ENCODE results near the gene GPER1.

Gene GPER1

DNA sequence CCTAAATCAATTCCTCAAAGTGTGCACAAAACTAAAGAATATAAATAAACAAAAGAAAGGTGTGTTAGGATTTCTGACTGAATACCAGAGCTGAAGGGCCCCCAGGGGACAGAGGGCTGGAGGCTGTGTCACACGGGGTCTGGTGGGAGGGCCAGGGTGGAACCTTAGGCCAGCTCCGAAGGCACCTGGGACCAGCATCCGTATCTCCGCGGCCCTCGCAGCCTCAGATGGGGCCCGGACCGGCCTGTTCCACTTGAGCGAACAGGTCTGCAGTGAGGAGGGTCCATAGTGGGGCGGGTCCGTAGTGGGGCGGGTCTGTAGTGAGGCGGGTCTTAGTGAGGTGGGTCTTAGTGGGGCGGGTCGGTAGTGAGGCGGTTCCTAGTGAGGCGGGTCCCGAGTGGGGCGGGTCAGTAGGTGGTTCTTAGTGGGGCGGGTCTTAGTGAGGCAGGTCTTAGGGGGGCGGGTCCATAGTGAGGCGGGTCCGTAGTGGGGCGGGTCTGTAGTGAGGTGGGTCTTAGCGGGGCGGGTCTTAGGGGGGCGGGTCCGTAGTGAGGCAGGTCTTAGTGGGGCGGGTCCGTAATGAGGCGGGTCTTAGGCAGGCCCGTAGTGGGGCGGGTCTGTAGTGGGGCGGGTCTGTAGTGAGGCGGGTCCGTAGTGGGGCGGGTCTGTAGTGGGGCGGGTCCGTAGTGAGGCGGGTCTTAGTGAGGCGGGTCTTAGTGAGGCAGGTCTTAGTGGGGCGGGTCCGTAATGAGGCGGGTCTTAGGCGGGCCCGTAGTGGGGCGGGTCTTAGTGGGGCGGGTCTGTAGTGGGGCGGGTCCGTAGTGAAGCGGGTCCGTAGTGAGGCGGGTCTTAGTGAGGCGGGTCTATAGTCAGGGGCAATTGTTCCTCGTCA is 28.5 kb upstream of the GPER1 start:
- H3K27ac Mint-ChIP-seq: peak overlapping the region; percentile 54
- H3K4me1 Mint-ChIP-seq: peaks cover 67% of the 10 kb centered on the region
- ATAC-seq: peak; percentile 57
- peaks cover 2% of the 10 kb centered on the region for H3K9me3 Mint-ChIP-seq
- H3K36me3 Mint-ChIP-seq: peaks cover 41% of the 10 kb centered on the region
- peaks cover 69% of the 10 kb centered on the region for H3K27me3 Mint-ChIP-seq
- H3K4me3 Mint-ChIP-seq: peak overlapping the region; percentile 36

DNA sequence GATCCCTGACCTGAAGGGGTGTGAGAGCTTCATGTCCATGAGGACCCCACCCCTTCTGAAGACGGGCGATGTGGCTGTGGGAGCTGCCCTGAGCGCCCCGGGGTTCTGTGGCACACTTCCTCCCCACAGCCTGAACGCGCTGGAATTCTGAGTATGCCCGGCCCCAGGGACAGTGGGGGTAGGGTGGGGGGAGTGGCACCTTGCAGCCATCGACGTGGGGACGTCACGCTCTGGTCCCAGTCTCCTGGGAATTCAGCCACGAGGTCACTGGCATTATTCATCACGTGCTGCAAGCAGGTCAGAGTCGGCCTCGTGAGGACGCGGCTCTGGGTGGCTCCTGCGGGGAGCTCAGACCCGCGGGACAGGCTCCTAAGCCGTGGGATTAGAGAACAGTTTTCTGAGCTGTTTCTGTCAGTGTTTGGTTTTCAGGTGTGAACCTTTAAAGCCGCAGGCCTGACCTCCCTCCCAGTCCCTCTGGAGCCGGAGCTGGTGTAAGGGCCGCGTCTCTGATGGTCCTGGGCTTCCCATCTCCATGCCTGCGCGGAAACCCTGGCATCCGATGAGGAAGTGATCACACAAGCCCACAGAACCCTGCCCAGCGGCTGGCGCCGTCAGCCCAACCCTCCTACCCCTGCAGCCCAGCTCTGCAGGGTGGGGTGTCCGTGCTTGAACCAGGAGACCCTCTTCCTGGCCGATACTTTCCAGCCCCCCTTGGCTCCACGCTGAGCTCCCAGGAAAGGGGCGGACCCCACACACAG is 27.4 kb upstream of the GPER1 start:
- Mint-ChIP-seq H3K27me3 (peaks cover 58% of the 10 kb centered on the region), H3K4me1 (peaks cover 65% of the 10 kb centered on the region), H3K4me3 (peak overlapping the region; percentile 38), H3K36me3 (peaks cover 41% of the 10 kb centered on the region), H3K9me3 (peaks cover 2% of the 10 kb centered on the region), H3K27ac (peak overlapping the region; percentile 97)
- ATAC-seq: no peak

DNA sequence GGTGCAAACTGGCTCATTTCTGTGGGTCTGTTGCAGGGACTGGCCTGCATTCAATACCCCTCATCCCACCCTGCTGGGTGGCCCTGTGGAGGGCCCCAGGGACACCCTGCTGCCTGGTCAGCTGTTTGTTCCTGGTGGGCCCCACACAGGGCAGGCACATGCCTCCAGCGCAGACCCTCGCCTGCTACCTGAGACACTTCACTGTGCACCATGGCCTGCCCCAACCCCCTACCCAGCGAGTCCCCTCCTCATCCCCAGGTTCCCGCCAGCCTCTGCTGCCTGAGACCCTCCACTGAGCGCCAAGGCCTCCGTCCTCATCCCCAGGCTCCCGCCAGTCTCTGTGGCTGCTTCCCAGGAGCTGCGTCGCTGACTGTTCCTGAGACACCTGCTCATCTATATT is 26.7 kb upstream of the GPER1 start:
- peaks cover 66% of the 10 kb centered on the region for H3K4me1 Mint-ChIP-seq
- H3K9me3 Mint-ChIP-seq: peaks cover 2% of the 10 kb centered on the region
- ATAC-seq: no peak
- H3K27me3 Mint-ChIP-seq: peaks cover 55% of the 10 kb centered on the region
- H3K4me3 Mint-ChIP-seq: peak overlapping the region; percentile 34
- peak overlapping the region; percentile 97 for H3K27ac Mint-ChIP-seq
- H3K36me3 Mint-ChIP-seq: peaks cover 41% of the 10 kb centered on the region

DNA sequence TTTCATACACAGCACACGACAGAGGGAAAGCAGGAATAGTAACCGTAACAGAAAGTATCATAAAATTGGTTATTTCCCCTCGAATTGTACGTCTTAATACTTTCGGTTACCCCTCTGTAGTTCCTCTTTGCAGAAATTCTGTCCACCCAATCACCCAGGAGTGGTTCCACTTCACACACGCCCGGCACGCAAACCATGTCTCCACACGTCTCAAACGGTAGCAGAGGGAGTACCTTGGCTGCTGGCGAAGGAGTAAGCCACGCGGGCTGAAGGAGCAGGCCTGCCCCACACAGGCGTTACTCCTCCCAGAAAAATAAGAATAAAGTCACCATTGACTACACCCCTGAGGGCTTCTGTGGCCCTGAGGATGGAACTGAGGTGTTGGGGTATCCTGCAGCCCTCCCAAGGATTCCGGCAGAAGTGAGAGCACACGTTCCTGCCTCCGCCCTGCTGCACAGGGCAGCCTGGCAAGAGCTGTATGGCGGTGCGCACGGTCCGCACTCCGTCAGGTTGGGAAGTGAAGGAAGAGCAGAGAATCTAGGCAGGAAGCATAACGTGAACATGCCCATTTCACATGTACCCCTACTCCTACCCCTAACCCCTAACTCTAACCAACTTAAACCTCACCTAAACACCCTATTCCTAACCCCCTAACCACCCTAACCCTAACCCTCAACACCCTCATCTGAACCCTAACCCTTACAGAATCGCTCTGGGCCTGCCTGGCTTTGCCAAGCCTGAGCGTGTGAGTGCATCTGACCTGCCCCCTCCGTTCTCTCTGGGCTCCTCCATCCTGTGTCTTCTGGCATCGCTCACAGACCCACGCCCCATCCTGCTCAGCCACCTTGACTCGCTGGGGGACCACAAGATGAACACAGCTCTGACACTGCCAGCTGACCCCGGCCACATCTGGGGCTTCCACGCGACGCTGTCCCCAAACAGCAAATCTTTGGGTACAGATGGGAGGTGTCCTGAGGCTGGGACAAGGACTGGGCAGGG is 25.3 kb upstream of the GPER1 start:
- peaks cover 66% of the 10 kb centered on the region for H3K4me1 Mint-ChIP-seq
- H3K9me3 Mint-ChIP-seq: peaks cover 2% of the 10 kb centered on the region
- peak; percentile 85 for ATAC-seq
- peaks cover 42% of the 10 kb centered on the region for H3K36me3 Mint-ChIP-seq
- H3K4me3 Mint-ChIP-seq: peak overlapping the region; percentile 69
- H3K27ac Mint-ChIP-seq: peak overlapping the region; percentile 97
- H3K27me3 Mint-ChIP-seq: peaks cover 52% of the 10 kb centered on the region

- Mint-ChIP-seq H3K4me1 (peaks cover 66% of the 10 kb centered on the region), H3K9me3 (peaks cover 2% of the 10 kb centered on the region), H3K27ac (peak overlapping the region; percentile 97), H3K27me3 (peaks cover 44% of the 10 kb centered on the region), H3K4me3 (no peak overlapping the region), H3K36me3 (peaks cover 34% of the 10 kb centered on the region)
- ATAC-seq: no peak
These were observed 24.6 kb upstream of the GPER1 start for GRCh38 chr7:1063361-1063760.

- peaks cover 2% of the 10 kb centered on the region for H3K9me3 Mint-ChIP-seq
- no peak overlapping the region for H3K4me3 Mint-ChIP-seq
- ATAC-seq: no peak
- peaks cover 32% of the 10 kb centered on the region for H3K27me3 Mint-ChIP-seq
- peaks cover 55% of the 10 kb centered on the region for H3K4me1 Mint-ChIP-seq
- peaks cover 28% of the 10 kb centered on the region for H3K36me3 Mint-ChIP-seq
- H3K27ac Mint-ChIP-seq: no peak overlapping the region
These were observed 23.3 kb upstream of the GPER1 start for GRCh38 chr7:1064581-1064980.

DNA sequence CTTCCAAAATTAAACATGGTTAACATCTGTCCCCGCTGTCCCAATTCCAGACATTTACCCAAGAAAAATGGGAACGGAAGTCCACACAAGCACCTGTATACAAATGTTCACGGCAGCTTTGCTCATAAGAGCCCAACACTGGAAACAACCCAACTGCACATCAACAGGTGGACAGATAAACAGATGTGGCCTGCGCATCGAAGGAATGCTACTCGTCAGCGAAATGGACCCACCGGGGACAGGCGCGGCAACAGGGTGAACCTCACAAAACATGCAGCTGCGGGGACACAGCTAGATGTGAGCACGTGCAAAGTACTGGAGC is 22.7 kb upstream of the GPER1 start:
- Mint-ChIP-seq H3K4me3 (peak overlapping the region; percentile 66), H3K36me3 (peaks cover 28% of the 10 kb centered on the region), H3K4me1 (peaks cover 48% of the 10 kb centered on the region), H3K27me3 (peaks cover 25% of the 10 kb centered on the region), H3K27ac (peak overlapping the region; percentile 70), H3K9me3 (peaks cover 2% of the 10 kb centered on the region)
- no peak for ATAC-seq

- peaks cover 25% of the 10 kb centered on the region for H3K27me3 Mint-ChIP-seq
- H3K36me3 Mint-ChIP-seq: peaks cover 28% of the 10 kb centered on the region
- H3K27ac Mint-ChIP-seq: peak overlapping the region; percentile 70
- peak overlapping the region; percentile 66 for H3K4me3 Mint-ChIP-seq
- peaks cover 2% of the 10 kb centered on the region for H3K9me3 Mint-ChIP-seq
- ATAC-seq: peak; percentile 89
- peaks cover 43% of the 10 kb centered on the region for H3K4me1 Mint-ChIP-seq
These were observed 22.2 kb upstream of the GPER1 start for GRCh38 chr7:1065585-1066241.

GRCh38 chr7:1066242-1066588 is 21.7 kb upstream of the GPER1 start:
- Mint-ChIP-seq H3K4me1 (peaks cover 38% of the 10 kb centered on the region), H3K27me3 (peaks cover 22% of the 10 kb centered on the region), H3K27ac (no peak overlapping the region), H3K9me3 (peaks cover 2% of the 10 kb centered on the region), H3K4me3 (no peak overlapping the region), H3K36me3 (peaks cover 27% of the 10 kb centered on the region)
- ATAC-seq: no peak

DNA sequence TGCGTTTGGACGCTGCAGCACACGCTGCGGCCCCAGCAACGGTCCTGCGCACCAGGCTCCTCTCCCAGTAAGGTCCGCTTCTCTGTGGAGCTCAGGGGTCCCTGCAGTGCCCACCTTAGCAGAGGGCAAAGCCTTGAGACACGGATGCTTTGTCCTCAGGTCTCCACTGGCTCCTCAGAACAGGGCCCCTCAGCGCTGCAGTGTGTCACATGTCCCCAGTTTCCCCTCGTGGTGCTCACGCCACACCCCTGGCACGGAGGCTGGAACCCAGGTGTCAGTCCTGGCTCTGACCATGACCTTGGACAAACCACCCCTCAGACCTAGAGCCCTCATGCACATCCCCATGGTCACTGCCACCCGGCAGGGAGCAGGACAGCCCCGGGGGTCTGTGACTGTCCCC is 19.9 kb upstream of the GPER1 start:
- H3K36me3 Mint-ChIP-seq: peaks cover 12% of the 10 kb centered on the region
- no peak overlapping the region for H3K27ac Mint-ChIP-seq
- H3K4me1 Mint-ChIP-seq: peaks cover 20% of the 10 kb centered on the region
- H3K27me3 Mint-ChIP-seq: peaks cover 12% of the 10 kb centered on the region
- ATAC-seq: no peak
- no peak overlapping the region for H3K4me3 Mint-ChIP-seq
- H3K9me3 Mint-ChIP-seq: no peaks in the 10 kb centered on the region

- no peak overlapping the region for H3K27ac Mint-ChIP-seq
- no peak overlapping the region for H3K4me3 Mint-ChIP-seq
- H3K4me1 Mint-ChIP-seq: peaks cover 18% of the 10 kb centered on the region
- peaks cover 7% of the 10 kb centered on the region for H3K27me3 Mint-ChIP-seq
- no peak for ATAC-seq
- H3K36me3 Mint-ChIP-seq: peaks cover 6% of the 10 kb centered on the region
- H3K9me3 Mint-ChIP-seq: no peaks in the 10 kb centered on the region
These were observed 19.3 kb upstream of the GPER1 start for GRCh38 chr7:1068619-1069018.

DNA sequence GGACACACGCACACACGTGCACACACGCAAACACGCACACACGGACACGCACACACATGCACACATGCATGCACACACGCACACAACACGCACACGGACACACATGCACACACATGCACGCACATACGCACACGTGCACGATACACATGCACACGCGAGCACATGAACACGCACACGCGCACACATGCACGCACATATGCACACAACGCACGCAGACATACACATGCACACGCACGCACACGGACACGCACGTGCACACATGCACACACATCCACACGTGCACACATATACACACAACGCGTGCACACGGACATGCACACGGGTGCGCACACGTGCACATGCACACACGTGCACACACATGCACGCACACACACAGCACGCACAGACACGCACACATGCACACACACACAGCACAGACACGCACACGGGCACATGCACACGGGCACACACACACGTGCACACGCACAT is 17.3 kb upstream of the GPER1 start:
- Mint-ChIP-seq H3K9me3 (no peaks in the 10 kb centered on the region), H3K36me3 (peaks cover 5% of the 10 kb centered on the region), H3K4me3 (no peak overlapping the region), H3K4me1 (peaks cover 16% of the 10 kb centered on the region), H3K27me3 (peaks cover 7% of the 10 kb centered on the region), H3K27ac (no peak overlapping the region)
- no peak for ATAC-seq

- Mint-ChIP-seq H3K36me3 (peaks cover 4% of the 10 kb centered on the region), H3K27me3 (peaks cover 7% of the 10 kb centered on the region), H3K4me1 (peaks cover 15% of the 10 kb centered on the region), H3K9me3 (no peaks in the 10 kb centered on the region), H3K27ac (no peak overlapping the region), H3K4me3 (no peak overlapping the region)
- ATAC-seq: no peak
These were observed 16.1 kb upstream of the GPER1 start for GRCh38 chr7:1071731-1072254.

Data from stimulated activated memory B cell treated with anti-CD40 and anti-IgM and Interleukin-4, amounts not matched to agents 10 μg/mL and 1 μg/mL and 100 μg/mL, for 72 hours (primary cell).